ENCODE measurements around the gene MKS1.

- TF ChIP-seq CTCF (IDR thresholded peaks at IDR 0.05): no peak
- TF ChIP-seq EP300 (IDR thresholded peaks at IDR 0.05): no peak
These were observed 1.3 kb downstream of the MKS1 start for GRCh38 chr17:58217766-58218165.

Measured in sigmoid colon (tissue), 4 donors.